Gastrocnemius medialis (tissue), 4 donors: ENCODE results near the gene CDKN2AIPNL.

ENCODE experiments used
- POLR2A ChIP-seq, 2 donors: fragments of 450-650 bp; IDR thresholded peaks; one replicate each; pipeline ENCODE4 v1.6.1; 2017; ENCODE audit warnings: antibody characterized with exemption in 2 of 2, mild to moderate bottlenecking in 2 of 2, moderate library complexity in 2 of 2
- TF ChIP-seq, protein P1 (sequence below), 5 experiments: fragments of 450-650 bp in 3 of 5; fragments of 200-600 bp in 2 of 5; sonication (generic) in 2 of 5; IDR thresholded peaks in 4 of 5; conservative IDR thresholded peaks in 1 of 5; 1 replicate in 4 of 5; 2 replicates in 1 of 5; pipeline ENCODE4 v1.5.1; 2016 to 2019; ENCODE audit warnings: antibody characterized with exemption in 5 of 5, mild to moderate bottlenecking in 3 of 5, moderate library complexity in 3 of 5

DNA sequence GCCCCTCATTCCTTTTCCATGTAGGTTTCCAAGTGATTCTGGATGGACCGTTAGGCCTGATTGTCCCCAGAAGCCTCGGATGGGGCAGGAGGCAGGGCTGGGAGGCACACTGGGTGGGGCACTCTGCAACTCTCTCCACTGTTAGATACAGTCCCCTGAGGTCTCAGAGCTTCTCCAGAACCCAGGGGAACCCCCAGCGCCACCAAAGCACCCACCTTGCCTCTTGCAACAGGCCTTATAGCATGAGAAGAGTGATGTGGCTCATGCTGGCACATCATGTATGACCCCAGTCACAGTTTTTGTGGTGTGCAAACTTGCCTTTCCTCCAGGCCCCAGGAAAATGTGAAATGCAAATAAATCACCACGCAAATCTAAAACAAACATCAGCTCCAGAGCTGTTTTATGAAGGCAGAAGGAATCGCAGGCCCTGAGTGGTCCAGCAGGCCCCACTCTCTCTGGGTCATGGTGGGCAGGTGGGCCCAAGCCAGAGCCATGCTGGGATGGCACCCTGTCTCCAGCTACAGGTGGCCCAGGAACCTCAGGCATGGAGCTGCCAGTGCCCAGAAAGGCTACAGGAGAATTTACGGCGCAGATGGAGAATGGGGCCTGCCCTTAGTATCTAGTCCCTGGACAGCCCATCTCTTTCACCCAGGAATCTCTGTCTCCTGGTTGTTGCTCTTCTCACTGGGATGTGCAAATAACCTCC lies 36.3 kb upstream of the CDKN2AIPNL start:
- TF ChIP-seq, protein P1, sequence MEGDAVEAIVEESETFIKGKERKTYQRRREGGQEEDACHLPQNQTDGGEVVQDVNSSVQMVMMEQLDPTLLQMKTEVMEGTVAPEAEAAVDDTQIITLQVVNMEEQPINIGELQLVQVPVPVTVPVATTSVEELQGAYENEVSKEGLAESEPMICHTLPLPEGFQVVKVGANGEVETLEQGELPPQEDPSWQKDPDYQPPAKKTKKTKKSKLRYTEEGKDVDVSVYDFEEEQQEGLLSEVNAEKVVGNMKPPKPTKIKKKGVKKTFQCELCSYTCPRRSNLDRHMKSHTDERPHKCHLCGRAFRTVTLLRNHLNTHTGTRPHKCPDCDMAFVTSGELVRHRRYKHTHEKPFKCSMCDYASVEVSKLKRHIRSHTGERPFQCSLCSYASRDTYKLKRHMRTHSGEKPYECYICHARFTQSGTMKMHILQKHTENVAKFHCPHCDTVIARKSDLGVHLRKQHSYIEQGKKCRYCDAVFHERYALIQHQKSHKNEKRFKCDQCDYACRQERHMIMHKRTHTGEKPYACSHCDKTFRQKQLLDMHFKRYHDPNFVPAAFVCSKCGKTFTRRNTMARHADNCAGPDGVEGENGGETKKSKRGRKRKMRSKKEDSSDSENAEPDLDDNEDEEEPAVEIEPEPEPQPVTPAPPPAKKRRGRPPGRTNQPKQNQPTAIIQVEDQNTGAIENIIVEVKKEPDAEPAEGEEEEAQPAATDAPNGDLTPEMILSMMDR (IDR thresholded peaks at IDR 0.05 in 4 of 5, conservative IDR thresholded peaks at IDR 0.05 in 1 of 5), result no peak
- no peak for TF ChIP-seq POLR2A (IDR thresholded peaks at IDR 0.05)
